DOHH2 (cell line): ENCODE measurements around the gene KPNA1.

ENCODE experiments used
- CTCF ChIP-seq: fragments of 200-600 bp; sonication (generic); IDR thresholded peaks from one replicate; pipeline ENCODE4 v1.5.1; 2014; ENCODE audit warnings: antibody characterized with exemption, mild to moderate bottlenecking, low read depth, low read length; ENCODE audit not compliant: poor library complexity, severe bottlenecking
- EZH2phosphoT487 ChIP-seq: fragments of 200-600 bp; sonication (generic); IDR thresholded peaks from 2 replicates; pipeline ENCODE4 v1.6.1; 2017; ENCODE audit warnings: borderline replicate concordance, mild to moderate bottlenecking, antibody characterized with exemption, low read length, moderate library complexity, mixed read lengths

GRCh38 chr3:122398920-122399319, 115.8 kb downstream of the KPNA1 start:
- no peak for TF ChIP-seq CTCF
- TF ChIP-seq EZH2phosphoT487 = no peak
